HG02970 (cell line): ENCODE data around the gene SETBP1.
A peak's percentile ranks its signal among the peaks of the same experiment; 100 is the strongest.
"Not testable (repeated sequence)": the region's sequence is repeated elsewhere in the genome, so short reads cannot be mapped to it uniquely, and the experiment has no call there.

Source experiments
- ATAC-seq: cut with Tn5 transposase; IDR thresholded peaks from one replicate; pipeline ENCODE4 v1.9.1; 2021; ENCODE audit warnings: mild to moderate bottlenecking, moderate library complexity, moderate number of reproducible peaks; ENCODE audit not compliant: unreplicated experiment, low FRiP score

The SETBP1 gene

GRCh38 chr18:44786257-44786656, 105.6 kb downstream of the SETBP1 start:
- no peak for ATAC-seq

DNA sequence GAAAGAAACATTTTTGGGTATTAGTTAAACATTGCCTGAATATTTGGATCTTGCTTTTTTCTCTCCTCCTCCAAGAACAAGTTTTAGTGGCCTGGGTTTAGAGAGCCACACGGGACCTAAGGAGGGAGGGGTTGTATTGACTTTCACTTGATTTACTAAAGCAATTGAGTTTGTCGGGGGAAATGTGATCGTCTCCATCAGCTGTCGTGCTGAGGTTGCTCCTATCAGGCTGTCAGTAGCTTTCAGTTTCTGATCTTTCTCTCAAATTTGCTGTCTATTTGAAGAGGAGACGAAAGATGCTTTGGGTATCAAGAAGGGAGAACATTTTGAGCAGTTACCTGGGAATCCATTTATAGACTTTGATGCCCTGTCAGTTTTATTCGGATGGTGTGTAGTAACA, 106.0 kb downstream of the SETBP1 start:
- ATAC-seq, result no peak

DNA sequence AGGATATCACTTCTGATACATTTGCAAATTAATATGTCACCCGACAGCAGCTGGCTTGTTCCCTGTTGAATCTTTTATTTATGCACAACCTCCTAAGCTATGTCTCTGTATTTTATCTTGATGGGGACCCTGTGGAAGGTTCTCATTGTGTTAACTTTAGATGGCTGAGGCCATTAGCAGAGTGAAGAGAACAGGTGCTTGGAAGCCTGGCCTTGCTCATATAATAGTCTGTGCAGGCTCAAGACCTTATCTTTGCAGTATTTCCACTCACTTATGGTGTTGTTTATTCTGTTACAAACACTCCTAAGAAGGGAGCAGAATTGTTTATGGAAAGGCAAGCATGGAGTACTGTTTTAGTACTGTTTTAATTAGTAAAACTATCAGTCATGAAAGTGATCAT, 107.6 kb downstream of the SETBP1 start:
- ATAC-seq, result no peak

DNA sequence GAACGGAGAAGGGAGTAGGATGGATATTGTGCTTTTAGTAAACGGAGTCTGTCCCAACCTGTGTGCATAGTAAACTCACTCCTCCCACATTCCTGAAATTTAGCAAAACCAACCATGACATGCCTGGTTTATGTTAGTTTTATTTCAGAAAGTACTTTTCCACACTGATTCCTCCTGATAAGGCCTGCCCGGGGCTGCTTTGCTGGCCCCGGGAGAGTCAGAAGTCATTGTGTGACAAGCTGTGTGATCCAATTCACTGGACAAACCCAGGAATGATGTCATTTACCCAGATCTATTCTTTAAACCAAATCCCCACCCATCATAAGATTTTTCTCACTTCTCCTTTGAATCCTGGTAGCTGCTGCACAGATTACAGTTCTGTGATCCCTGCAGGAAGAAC, 109.0 kb downstream of the SETBP1 start:
- no peak for ATAC-seq

DNA sequence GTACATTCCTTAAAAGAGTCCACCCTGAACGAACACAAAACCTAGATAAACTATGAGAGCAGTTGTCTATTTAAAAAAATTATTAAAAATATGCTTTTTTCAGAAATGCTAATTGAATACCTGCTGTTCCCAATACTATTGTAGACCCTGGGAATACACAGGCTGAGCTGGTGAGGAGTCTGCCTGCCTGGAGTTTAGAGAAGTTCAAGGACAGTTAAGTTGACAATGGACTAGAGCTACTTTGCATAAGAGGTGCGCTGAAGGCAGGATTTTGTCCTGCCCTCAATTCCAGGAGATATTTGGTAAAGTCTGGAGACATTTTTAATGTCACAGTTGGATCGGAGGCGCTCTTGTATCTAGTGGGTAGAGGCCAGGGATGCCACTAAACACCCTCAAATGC, 110.2 kb downstream of the SETBP1 start:
- ATAC-seq, result no peak

- no peak for ATAC-seq
Observed at GRCh38 chr18:44791520-44791919, 110.8 kb downstream of the SETBP1 start.

- no peak for ATAC-seq
Observed at GRCh38 chr18:44792456-44793061, 111.9 kb downstream of the SETBP1 start.

GRCh38 chr18:44793194-44793593, 112.5 kb downstream of the SETBP1 start:
- ATAC-seq, result no peak

DNA sequence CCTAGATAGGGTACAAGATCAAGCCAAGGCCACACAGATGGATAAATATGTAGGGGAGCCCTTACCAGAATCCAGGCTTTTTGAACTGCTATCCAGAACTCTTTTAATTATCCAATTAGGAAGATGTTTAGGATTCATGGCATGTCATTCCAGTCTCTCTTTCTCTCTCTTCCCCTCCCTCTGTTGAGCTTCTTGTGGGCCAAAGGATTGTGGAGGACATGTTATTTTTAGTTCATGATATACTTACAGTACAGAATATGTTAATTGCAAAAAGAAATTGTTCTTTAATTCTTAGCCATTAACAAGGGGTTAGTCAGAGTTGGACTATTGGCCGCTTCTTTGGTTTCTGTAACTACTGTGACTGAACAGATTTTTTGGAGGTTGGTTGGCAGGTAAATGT, 113.0 kb downstream of the SETBP1 start:
- ATAC-seq, result no peak

- ATAC-seq, result no peak
Observed at GRCh38 chr18:44795241-44795640, 114.6 kb downstream of the SETBP1 start.

GRCh38 chr18:44796429-44797428, 116.0 kb downstream of the SETBP1 start:
- ATAC-seq, result no peak

DNA sequence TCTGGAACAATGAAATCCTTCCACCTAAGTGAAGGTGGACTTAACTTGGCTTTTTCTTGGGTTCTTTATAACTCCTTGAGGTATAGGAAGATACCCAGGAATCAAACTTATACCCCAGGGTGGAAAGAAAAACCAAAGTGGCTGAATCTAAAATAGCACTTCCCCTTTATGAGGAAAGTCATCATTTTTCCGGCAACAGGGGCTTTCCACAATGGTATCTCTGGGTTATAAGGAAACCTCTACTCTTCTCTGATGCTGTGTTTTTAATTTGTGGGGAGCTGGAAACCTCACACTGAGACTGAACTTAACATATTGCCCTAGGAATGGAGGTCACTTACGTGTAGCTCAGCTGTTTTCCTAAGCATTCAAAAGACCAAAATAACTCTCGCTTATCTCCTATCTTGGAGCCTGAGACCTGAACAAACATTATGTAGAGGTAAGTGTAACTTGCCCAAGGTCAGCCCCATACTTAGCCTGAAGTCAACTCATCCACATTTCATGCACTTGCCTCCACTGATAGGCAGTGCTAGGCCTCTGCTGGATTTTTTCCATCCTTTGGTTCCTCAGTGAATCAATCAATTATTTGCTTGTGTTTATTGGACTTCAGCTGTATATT, 117.9 kb downstream of the SETBP1 start:
- ATAC-seq, result no peak

GRCh38 chr18:44799382-44799906, 118.8 kb downstream of the SETBP1 start:
- ATAC-seq, result peak; percentile 20

- ATAC-seq, result peak; percentile 75
Observed at GRCh38 chr18:44799907-44800421, 119.3 kb downstream of the SETBP1 start.

- not testable (repeated sequence) for ATAC-seq
Observed at GRCh38 chr18:44800766-44801165, 120.1 kb downstream of the SETBP1 start.

GRCh38 chr18:44801781-44802180, 121.1 kb downstream of the SETBP1 start:
- ATAC-seq, result no peak

GRCh38 chr18:44802508-44802907, 121.8 kb downstream of the SETBP1 start:
- no peak for ATAC-seq

- no peak for ATAC-seq
Observed at GRCh38 chr18:44803019-44803650, 122.4 kb downstream of the SETBP1 start.

GRCh38 chr18:44804033-44804432, 123.3 kb downstream of the SETBP1 start:
- ATAC-seq, result no peak

DNA sequence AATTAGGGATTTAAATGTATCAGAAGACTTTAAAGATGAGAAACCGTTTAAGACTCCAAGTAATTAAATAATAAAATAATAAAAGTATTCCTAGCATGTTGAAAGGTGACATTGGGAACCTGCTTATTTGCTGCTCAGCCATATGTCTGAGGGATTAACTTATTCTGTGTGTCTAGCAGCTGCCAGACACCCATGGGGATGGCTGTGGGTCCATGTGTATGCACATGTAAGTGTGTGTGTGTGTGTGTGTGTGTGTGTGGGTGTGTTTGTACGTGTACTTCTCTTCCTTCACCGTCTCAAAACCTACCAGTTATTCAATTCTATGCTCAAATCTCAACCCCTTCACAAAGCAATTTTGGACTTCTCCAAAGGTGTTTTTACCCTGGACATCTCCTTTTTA, 124.5 kb downstream of the SETBP1 start:
- no peak for ATAC-seq
